Dermis lymphatic vessel endothelial cell (primary cell): ENCODE measurements around the gene SORD. TPM values are rescaled to one million over a fixed set of nuclear protein-coding genes. Genes with fewer than 3 reads are reported as not detected.

ENCODE experiments used
- total RNA-seq: library from RNA; depleted of rRNA; stranded (reverse); fragments of >200 nt; gene quantifications from 2 replicates; pipeline ENCODE4 v1.2.1, GENCODE V29; 2014

The SORD gene
- 1.6 and 3.1 TPM in 2 replicates for total RNA-seq

GRCh38 chr15:45022871-45023658 lies at the start of gene SORD:
TSS of gene SORD (plus strand) at chr15:45023195. CDS start at chr15:45023284, 89 bp downstream.

GRCh38 chr15:45114076-45114750 lies 91.2 kb downstream of the SORD start, which contains the start of the genes DUOX2 and DUOXA2:
TSS of gene DUOX2 (minus strand) at chr15:45114172. CDS start at chr15:45113411, 761 bp downstream.
TSS of gene DUOXA2 (plus strand) at chr15:45114326. CDS start at chr15:45114606, 280 bp downstream.

Other genes with a start within 250 kb of the SORD start
- not detected in 2 replicates for gene TERB2, start 66.5 kb upstream of the SORD start, total RNA-seq
- gene DUOX2, start 91.0 kb downstream of the SORD start, total RNA-seq, result not detected in 2 replicates
- gene DUOXA2, start 91.1 kb downstream of the SORD start, total RNA-seq, result not detected in 2 replicates
- gene DUOXA1, start 106.7 kb downstream of the SORD start, total RNA-seq, result not detected in 2 replicates
- gene DUOX1, start 106.8 kb downstream of the SORD start, total RNA-seq, result not detected in 2 replicates
- 3.8 and 6.0 TPM in 2 replicates for gene SHF, start 164.8 kb downstream of the SORD start, total RNA-seq
- gene SLC28A2, start 229.0 kb downstream of the SORD start, total RNA-seq, result not detected in 2 replicates